WTC11 (cell line): Measurements from ENCODE around the gene SPACDR. TPM values are rescaled to one million over a fixed set of nuclear protein-coding genes. Genes with fewer than 3 reads are reported as not detected.

Experiments used
- ATAC-seq: fragments of 200-7000 bp; cut with Tn5 transposase; 2 replicates; pipeline ENCODE4 v1.10.0; 2021; ENCODE audit warnings: mild to moderate bottlenecking, moderate library complexity
- CTCF ChIA-PET: fragments of 300-600 bp; sonication (Branson Sonifier 250); formaldehyde crosslinking; loops from one replicate; lab custom pipeline; 2021; ENCODE audit warnings: antibody characterized with exemption; lab: Charles Lee
- POLR2A ChIA-PET: fragments of 350-600 bp; sonication (Branson Sonifier 250); formaldehyde crosslinking; loops from one replicate; lab custom pipeline; 2021; ENCODE audit warnings: antibody characterized with exemption; lab: Charles Lee
- DNase-seq: peaks from one replicate; pipeline ENCODE4 v3.0.0; 2021; ENCODE audit warnings: low spot score
- H3K27ac Mint-ChIP-seq: 2 replicates; pipeline ENCODE4 v1.8.0; 2021; ENCODE audit warnings: mixed read lengths
- H3K27me3 Mint-ChIP-seq: 2 replicates; pipeline ENCODE4 v1.8.0; 2021; ENCODE audit warnings: low read depth, mild to moderate bottlenecking, moderate library complexity, mixed read lengths
- H3K36me3 Mint-ChIP-seq: 2 replicates; pipeline ENCODE4 v1.8.0; 2021; ENCODE audit warnings: mixed read lengths
- H3K4me1 Mint-ChIP-seq: 2 replicates; pipeline ENCODE4 v1.8.0; 2022; ENCODE audit warnings: mixed read lengths
- H3K4me3 Mint-ChIP-seq: 2 replicates; pipeline ENCODE4 v1.8.0; 2021; ENCODE audit warnings: mild to moderate bottlenecking, moderate library complexity, mixed read lengths
- H3K9me3 Mint-ChIP-seq: 2 replicates; pipeline ENCODE4 v1.8.0; 2021; ENCODE audit warnings: mixed read lengths
- AFF4 ChIP-seq: sonication (generic); formaldehyde crosslinking; IDR thresholded peaks from 2 replicates; pipeline ENCODE4 v1.8.1; 2023; ENCODE audit warnings: mild to moderate bottlenecking, missing genetic modification reagents, borderline replicate concordance
- ATF2 ChIP-seq: sonication (generic); formaldehyde crosslinking; IDR thresholded peaks from 2 replicates; pipeline ENCODE4 v1.8.1; 2022; ENCODE audit warnings: low read depth, missing genetic modification reagents, borderline replicate concordance
- ATF6 ChIP-seq: sonication (generic); formaldehyde crosslinking; IDR thresholded peaks from 2 replicates; pipeline ENCODE4 v1.8.1; 2023; ENCODE audit warnings: mild to moderate bottlenecking, missing genetic modification reagents
- E2F1 ChIP-seq: sonication (generic); formaldehyde crosslinking; IDR thresholded peaks from 2 replicates; pipeline ENCODE4 v1.8.0; 2022; ENCODE audit warnings: mild to moderate bottlenecking, missing genetic modification reagents
- E2F5 ChIP-seq: sonication (generic); formaldehyde crosslinking; IDR thresholded peaks from 2 replicates; pipeline ENCODE4 v1.8.1; 2022; ENCODE audit warnings: mild to moderate bottlenecking, moderate library complexity, missing genetic modification reagents
- GABPB1 ChIP-seq: sonication (generic); formaldehyde crosslinking; IDR thresholded peaks from 2 replicates; pipeline ENCODE4 v1.8.1; 2023; ENCODE audit warnings: mild to moderate bottlenecking, missing genetic modification reagents
- GTF2I ChIP-seq: fragments of 250-450 bp; sonication (Bioruptor Pico); conservative IDR thresholded peaks from 2 replicates; pipeline ENCODE4 v1.4.0; 2021; ENCODE audit warnings: mild to moderate bottlenecking
- IRF2 ChIP-seq: sonication (generic); formaldehyde crosslinking; IDR thresholded peaks from 2 replicates; pipeline ENCODE4 v1.8.0; 2022; ENCODE audit warnings: low read depth, missing genetic modification reagents, borderline replicate concordance
- JUN ChIP-seq: sonication (generic); formaldehyde crosslinking; IDR thresholded peaks from 2 replicates; pipeline ENCODE4 v1.8.0; 2023; ENCODE audit warnings: mild to moderate bottlenecking, missing genetic modification reagents
- MLX ChIP-seq: sonication (generic); formaldehyde crosslinking; IDR thresholded peaks from 2 replicates; pipeline ENCODE4 v1.8.1; 2023; ENCODE audit warnings: mild to moderate bottlenecking, missing genetic modification reagents, moderate library complexity
- PREB ChIP-seq: sonication (generic); formaldehyde crosslinking; IDR thresholded peaks from 2 replicates; pipeline ENCODE4 v1.8.1; 2022; ENCODE audit warnings: mild to moderate bottlenecking, missing genetic modification reagents, moderate library complexity, borderline replicate concordance
- SMAD3 ChIP-seq: sonication (generic); formaldehyde crosslinking; IDR thresholded peaks from 2 replicates; pipeline ENCODE4 v1.8.0; 2022; ENCODE audit warnings: missing genetic modification reagents, mild to moderate bottlenecking, borderline replicate concordance
- SMAD4 ChIP-seq: sonication (generic); formaldehyde crosslinking; IDR thresholded peaks from 2 replicates; pipeline ENCODE4 v1.8.0; 2022; ENCODE audit warnings: mild to moderate bottlenecking, missing genetic modification reagents
- STAT6 ChIP-seq: sonication (generic); formaldehyde crosslinking; conservative IDR thresholded peaks from 2 replicates; pipeline ENCODE4 v1.8.1; 2023; ENCODE audit warnings: mild to moderate bottlenecking, low read depth, missing genetic modification reagents, moderate library complexity
- USF2 ChIP-seq: sonication (generic); formaldehyde crosslinking; IDR thresholded peaks from 2 replicates; pipeline ENCODE4 v1.8.1; 2023; ENCODE audit warnings: mild to moderate bottlenecking, missing genetic modification reagents, moderate library complexity
- ZMAT4 ChIP-seq: fragments of 250-450 bp; sonication (Bioruptor Pico); IDR thresholded peaks from 2 replicates; pipeline ENCODE4 v1.9.0; 2021; ENCODE audit warnings: mild to moderate bottlenecking
- ZNF396 ChIP-seq: fragments of 250-450 bp; sonication (Bioruptor Pico); IDR thresholded peaks from 2 replicates; pipeline ENCODE4 v1.8.0; 2021; ENCODE audit warnings: mild to moderate bottlenecking, moderate library complexity, borderline replicate concordance
- ZNF671 ChIP-seq: fragments of 250-450 bp; sonication (Bioruptor Pico); IDR thresholded peaks from 2 replicates; pipeline ENCODE4 v1.8.0; 2021; ENCODE audit warnings: mild to moderate bottlenecking
- total RNA-seq: library from RNA; stranded (reverse); gene quantifications from 3 replicates; pipeline ENCODE4 v1.2.3, GENCODE V29; 2021

Gene SPACDR
- total RNA-seq, 1 experiment from 2014 or later = 0.33 TPM

- TF ChIP-seq AFF4 (CRISPR knock-in tag) = no peak
- no peak for TF ChIP-seq E2F5 (CRISPR knock-in tag)
- TF ChIP-seq ATF6 = no peak
- TF ChIP-seq GTF2I (CRISPR knock-in tag) = no peak
Observed at GRCh38 chr7:100426516-100426915, 37.5 kb downstream of the SPACDR start (continued).

GRCh38 chr7:100425347-100425746, 38.7 kb downstream of the SPACDR start:
- CTCF ChIA-PET = interaction anchor here (1.2 kb wide), 1 partner anchor 18 kb away, joined by 4 read pairs; no protein-coding TSS in a partner anchor
- no peak overlapping the region for H3K27ac Mint-ChIP-seq
- H3K4me1 Mint-ChIP-seq = no peaks in the 10 kb centered on the region
- POLR2A ChIA-PET = no interaction called here
- peaks cover 4% of the 10 kb centered on the region; the same call in 1 of the 2 replicates for H3K9me3 Mint-ChIP-seq
- no peak for ATAC-seq
- H3K27me3 Mint-ChIP-seq = peaks cover 32% of the 10 kb centered on the region
- H3K4me3 Mint-ChIP-seq = no peak overlapping the region
- H3K36me3 Mint-ChIP-seq = peaks cover 6% of the 10 kb centered on the region
- no peak for TF ChIP-seq MLX (CRISPR knock-in tag)
- TF ChIP-seq SMAD3 (CRISPR knock-in tag) = no peak
- no peak for TF ChIP-seq ZNF396 (CRISPR knock-in tag)
- no peak for TF ChIP-seq ZMAT4 (CRISPR knock-in tag)
- TF ChIP-seq ATF2 (CRISPR knock-in tag) = no peak
- TF ChIP-seq SMAD4 (CRISPR knock-in tag) = no peak
- no peak for TF ChIP-seq ZNF671
- no peak for TF ChIP-seq PREB
- no peak for TF ChIP-seq E2F5 (CRISPR knock-in tag)
- no peak for TF ChIP-seq USF2 (CRISPR knock-in tag)
- no peak for TF ChIP-seq E2F1 (CRISPR knock-in tag)
- TF ChIP-seq STAT6 (CRISPR knock-in tag) = no peak
- TF ChIP-seq IRF2 (CRISPR knock-in tag) = no peak
- no peak for TF ChIP-seq GABPB1 (CRISPR knock-in tag)
- no peak for TF ChIP-seq JUN (CRISPR knock-in tag)
- no peak for DNase-seq
